Omental fat pad (tissue), 4 donors: ENCODE data around the gene CFAP77. TPM values are rescaled to one million over a fixed set of nuclear protein-coding genes. Genes with fewer than 3 reads are reported as not detected.

Experiments
- ATAC-seq: fragments of 150-250 bp; one replicate; pipeline ENCODE4 v1.9.1; 2016; ENCODE audit warnings: mild to moderate bottlenecking, moderate library complexity; ENCODE audit not compliant: low FRiP score
- DNase-seq: peaks from one replicate; pipeline ENCODE4 v3.0.0-alpha.2; 2019; ENCODE audit warnings: low spot score
- total RNA-seq, 4 donors: library from RNA; depleted of rRNA; stranded (reverse); fragments of >200 nt; gene quantifications; one replicate each; pipeline ENCODE4 v1.1.0, GENCODE V29; 2016
- TF ChIP-seq, protein P1 (sequence below), 3 donors: fragments of 450-650 bp; IDR thresholded peaks; one replicate each; pipeline ENCODE4 v1.5.1; 2016 to 2017; ENCODE audit warnings: antibody characterized with exemption in 3 of 3, mild to moderate bottlenecking in 3 of 3, moderate library complexity in 2 of 3

CFAP77 gene
- total RNA-seq, 4 donors from 2014 or later = not detected

GRCh38 chr9:132434881-132435280 is 24.9 kb downstream of the CFAP77 start:
- TF ChIP-seq, protein P1, sequence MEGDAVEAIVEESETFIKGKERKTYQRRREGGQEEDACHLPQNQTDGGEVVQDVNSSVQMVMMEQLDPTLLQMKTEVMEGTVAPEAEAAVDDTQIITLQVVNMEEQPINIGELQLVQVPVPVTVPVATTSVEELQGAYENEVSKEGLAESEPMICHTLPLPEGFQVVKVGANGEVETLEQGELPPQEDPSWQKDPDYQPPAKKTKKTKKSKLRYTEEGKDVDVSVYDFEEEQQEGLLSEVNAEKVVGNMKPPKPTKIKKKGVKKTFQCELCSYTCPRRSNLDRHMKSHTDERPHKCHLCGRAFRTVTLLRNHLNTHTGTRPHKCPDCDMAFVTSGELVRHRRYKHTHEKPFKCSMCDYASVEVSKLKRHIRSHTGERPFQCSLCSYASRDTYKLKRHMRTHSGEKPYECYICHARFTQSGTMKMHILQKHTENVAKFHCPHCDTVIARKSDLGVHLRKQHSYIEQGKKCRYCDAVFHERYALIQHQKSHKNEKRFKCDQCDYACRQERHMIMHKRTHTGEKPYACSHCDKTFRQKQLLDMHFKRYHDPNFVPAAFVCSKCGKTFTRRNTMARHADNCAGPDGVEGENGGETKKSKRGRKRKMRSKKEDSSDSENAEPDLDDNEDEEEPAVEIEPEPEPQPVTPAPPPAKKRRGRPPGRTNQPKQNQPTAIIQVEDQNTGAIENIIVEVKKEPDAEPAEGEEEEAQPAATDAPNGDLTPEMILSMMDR (IDR thresholded peaks at IDR 0.05) = no peak
- ATAC-seq (no peak), DNase-seq (no peak)

DNA sequence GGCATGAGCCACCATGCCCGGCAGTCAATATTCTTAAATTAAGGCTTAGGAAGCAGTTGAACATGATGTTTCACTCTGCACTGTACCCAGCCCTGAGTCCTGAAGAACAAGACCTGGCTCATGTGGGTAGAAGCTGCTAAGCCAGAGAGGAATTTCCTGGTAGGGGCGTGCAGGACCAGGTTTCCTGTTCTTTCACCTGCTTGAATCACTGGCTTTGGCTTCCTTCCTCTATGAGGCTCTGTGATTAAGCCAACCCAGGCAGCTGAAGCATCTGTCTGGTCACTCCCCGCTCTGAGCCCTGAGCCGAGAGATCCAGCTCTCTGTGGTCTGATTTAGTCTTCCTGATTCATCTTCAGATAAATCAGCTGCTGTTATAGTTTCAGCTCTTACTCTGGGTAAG is 29.1 kb downstream of the CFAP77 start:
- TF ChIP-seq, protein P1 (IDR thresholded peaks at IDR 0.05) = no peak
- no peak for ATAC-seq
- DNase-seq = no peak

GRCh38 chr9:132440735-132441134 is 30.7 kb downstream of the CFAP77 start:
- no peak for ATAC-seq
- DNase-seq = no peak
- TF ChIP-seq, protein P1 (IDR thresholded peaks at IDR 0.05) = no peak

DNA sequence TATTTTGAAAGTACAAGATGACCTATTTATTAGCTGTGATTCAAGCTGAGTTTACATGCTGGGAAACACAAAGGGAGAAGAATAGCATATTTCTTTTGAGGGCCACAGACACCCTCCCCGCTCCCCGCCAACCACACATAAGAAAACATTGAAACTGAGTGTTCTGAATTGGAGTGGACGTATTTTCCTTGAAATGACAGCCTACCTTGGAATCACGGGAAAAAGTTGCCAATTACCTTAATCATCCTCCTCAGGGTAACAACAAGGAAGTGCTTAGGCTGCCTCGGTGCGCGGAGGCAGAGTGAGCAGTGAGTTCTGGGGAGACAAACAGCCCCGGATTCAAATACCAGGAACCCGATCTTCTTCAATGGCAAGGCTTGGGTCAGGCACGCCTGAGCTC is 31.4 kb downstream of the CFAP77 start:
- ATAC-seq (no peak), DNase-seq (no peak)
- TF ChIP-seq, protein P1 (IDR thresholded peaks at IDR 0.05) = no peak

GRCh38 chr9:132443951-132444607 is 34.1 kb downstream of the CFAP77 start:
- ATAC-seq (no peak), DNase-seq (no peak)
- TF ChIP-seq, protein P1 (IDR thresholded peaks at IDR 0.05) = no peak

GRCh38 chr9:132446887-132447286 is 36.9 kb downstream of the CFAP77 start:
- TF ChIP-seq, protein P1 (IDR thresholded peaks at IDR 0.05) = no peak
- no peak for ATAC-seq
- no peak for DNase-seq

DNA sequence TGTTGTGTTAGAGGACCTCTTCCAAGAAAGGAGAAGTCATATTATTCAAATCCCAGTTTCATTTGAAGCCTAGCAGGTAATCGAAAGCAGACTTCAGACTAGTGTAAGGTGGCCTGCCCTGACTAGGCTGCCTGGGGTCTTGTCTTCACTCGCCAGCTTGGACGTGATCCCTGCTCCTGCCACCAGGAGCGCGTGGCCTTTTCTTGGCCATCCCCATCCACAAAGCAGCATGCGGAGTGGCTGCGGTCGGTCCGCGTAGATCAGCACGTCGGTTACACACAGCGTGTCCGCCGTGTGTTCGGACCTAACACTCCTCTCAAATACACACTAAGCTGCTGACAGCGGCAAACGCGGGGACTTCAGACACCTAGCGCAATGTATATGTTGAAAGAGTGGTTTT is 37.3 kb downstream of the CFAP77 start:
- ATAC-seq = no peak
- DNase-seq = no peak
- TF ChIP-seq, protein P1 (IDR thresholded peaks at IDR 0.05) = no peak
